Sigmoid colon (tissue), 7 donors: ENCODE measurements around the gene PEX16. TPM values are rescaled to one million over a fixed set of nuclear protein-coding genes. Genes with fewer than 3 reads are reported as not detected.

Experiments
- DNase-seq: peaks from one replicate; pipeline ENCODE4 v3.0.0-alpha.2; 2019
- H3K27ac ChIP-seq, 4 donors: fragments of 200-600 bp; sonication (generic); one replicate each; pipeline ENCODE4 v1.5.1; 2016 to 2019; ENCODE audit warnings: mild to moderate bottlenecking in 1 of 4
- H3K27me3 ChIP-seq, 3 donors: fragments of 200-600 bp; sonication (generic); one replicate each; pipeline ENCODE4 v1.5.1; 2019; ENCODE audit warnings: mild to moderate bottlenecking in 1 of 3
- H3K36me3 ChIP-seq, 4 donors: fragments of 200-600 bp; sonication (generic); one replicate each; pipeline ENCODE4 v1.5.1; 2016 to 2019
- H3K4me1 ChIP-seq, 4 donors: fragments of 200-600 bp; sonication (generic); one replicate each; pipeline ENCODE4 v1.5.1; 2017 to 2019
- H3K4me3 ChIP-seq, 4 donors: fragments of 200-600 bp; sonication (generic); one replicate each; pipeline ENCODE4 v1.5.1; 2017 to 2019; ENCODE audit warnings: mild to moderate bottlenecking in 2 of 4, moderate library complexity in 1 of 4
- H3K9me3 ChIP-seq, 4 donors: fragments of 200-600 bp in 3 of 4; sonication (generic) in 3 of 4; one replicate each; pipeline versions ENCODE4 v1.5.1 to v1.6.1; 2013 to 2019
- EP300 ChIP-seq, 4 donors: sonication (generic); formaldehyde crosslinking; IDR thresholded peaks; one replicate each; pipeline ENCODE4 v1.6.1; 2017; ENCODE audit warnings: antibody characterized with exemption in 4 of 4
- POLR2A ChIP-seq, 2 donors: fragments of 450-650 bp; IDR thresholded peaks; one replicate each; pipeline ENCODE4 v1.6.1; 2016; ENCODE audit warnings: antibody characterized with exemption in 2 of 2, mild to moderate bottlenecking in 2 of 2, moderate library complexity in 2 of 2
- POLR2AphosphoS5 ChIP-seq, 4 donors: sonication (generic); formaldehyde crosslinking; IDR thresholded peaks; one replicate each; pipeline ENCODE4 v1.6.1; 2017; ENCODE audit warnings: antibody characterized with exemption in 4 of 4
- WGBS, 2 donors: extraction: QIAGEN DNeasy Blood & Tissue Kit; methylation state at CpG; one replicate each; pipeline ENCODE4 v1.1.7; 2013; 5-methylcytosine and 5-hydroxymethylcytosine counted together
- intact Hi-C: fragments of 100-400 bp; cut with DNase I; formaldehyde crosslinking; loops from one replicate; pipeline ENCODE4 v1.15.1; 2023
- polyA plus RNA-seq, 3 donors: library from polyadenylated mRNA; stranded (reverse); fragments of 200-250 nt; gene quantifications; one replicate each; pipeline ENCODE4 v1.2.3, GENCODE V29; 2013
- total RNA-seq, 4 donors: library from RNA; depleted of rRNA; stranded (reverse); fragments of >200 nt; gene quantifications; one replicate each; pipeline ENCODE4 v1.1.0, GENCODE V29; 2016
- TF ChIP-seq, protein P1 (sequence below), 4 experiments: fragments of 450-650 bp in 3 of 4; fragments of 200-600 bp in 1 of 4; IDR thresholded peaks; one replicate each; pipeline ENCODE4 v1.5.1; 2016 to 2019; ENCODE audit warnings: antibody characterized with exemption in 4 of 4, mild to moderate bottlenecking in 3 of 4, moderate library complexity in 2 of 4
- donor health status: healthy with polysubstance abuse.
- donor health status: Bipolar disorder and iron deficiency.
- donor health status: healthy.

PEX16 gene
- total and polyA plus RNA-seq, 7 donors, result 13.8 to 46.3 (median 28.2) TPM

DNA sequence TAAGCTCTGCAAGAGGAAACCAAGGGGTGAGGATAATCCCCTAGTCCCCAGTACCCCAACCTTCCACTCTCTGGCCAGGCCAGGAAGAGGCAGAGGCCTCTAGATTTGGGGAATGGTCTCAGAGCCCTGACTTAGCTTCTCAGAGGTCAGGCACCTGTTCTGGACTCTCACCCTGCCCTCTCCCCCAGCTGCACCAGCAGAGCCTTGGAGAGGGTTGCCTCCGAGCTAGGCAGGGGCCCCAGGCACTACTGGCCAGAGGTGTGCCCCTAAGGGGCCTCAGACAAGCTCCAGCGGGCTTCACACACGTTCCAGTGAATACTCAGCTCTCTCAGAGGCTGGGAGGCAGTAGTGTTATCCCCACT is 18.6 kb downstream of the PEX16 start:
- H3K27ac ChIP-seq, result peak overlapping the region in 3 of 4 donors; percentile 63 to 70 (median 67)
- no peak for DNase-seq
- H3K9me3 ChIP-seq, result no peaks in the 10 kb centered on the region
- 8 to 18% methylated on average over 3 of the region's 3 CpGs for WGBS, 2 donors
- H3K36me3 ChIP-seq, result peaks cover 0 to 14% (median 0%) of the 10 kb centered on the region in 4 donors
- peaks cover 0 to 7% (median 5%) of the 10 kb centered on the region in 3 donors for H3K27me3 ChIP-seq
- TF ChIP-seq POLR2A (IDR thresholded peaks at IDR 0.05) (no peak), EP300 (IDR thresholded peaks at IDR 0.05) (no peak)
- TF ChIP-seq, protein P1, sequence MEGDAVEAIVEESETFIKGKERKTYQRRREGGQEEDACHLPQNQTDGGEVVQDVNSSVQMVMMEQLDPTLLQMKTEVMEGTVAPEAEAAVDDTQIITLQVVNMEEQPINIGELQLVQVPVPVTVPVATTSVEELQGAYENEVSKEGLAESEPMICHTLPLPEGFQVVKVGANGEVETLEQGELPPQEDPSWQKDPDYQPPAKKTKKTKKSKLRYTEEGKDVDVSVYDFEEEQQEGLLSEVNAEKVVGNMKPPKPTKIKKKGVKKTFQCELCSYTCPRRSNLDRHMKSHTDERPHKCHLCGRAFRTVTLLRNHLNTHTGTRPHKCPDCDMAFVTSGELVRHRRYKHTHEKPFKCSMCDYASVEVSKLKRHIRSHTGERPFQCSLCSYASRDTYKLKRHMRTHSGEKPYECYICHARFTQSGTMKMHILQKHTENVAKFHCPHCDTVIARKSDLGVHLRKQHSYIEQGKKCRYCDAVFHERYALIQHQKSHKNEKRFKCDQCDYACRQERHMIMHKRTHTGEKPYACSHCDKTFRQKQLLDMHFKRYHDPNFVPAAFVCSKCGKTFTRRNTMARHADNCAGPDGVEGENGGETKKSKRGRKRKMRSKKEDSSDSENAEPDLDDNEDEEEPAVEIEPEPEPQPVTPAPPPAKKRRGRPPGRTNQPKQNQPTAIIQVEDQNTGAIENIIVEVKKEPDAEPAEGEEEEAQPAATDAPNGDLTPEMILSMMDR (IDR thresholded peaks at IDR 0.05), result no peak
- H3K4me3 ChIP-seq, result peak overlapping the region in 3 of 4 donors; percentile 56 to 64 (median 60)
- peaks cover 0 to 26% (median 22%) of the 10 kb centered on the region in 4 donors for H3K4me1 ChIP-seq
- intact Hi-C loops, result no loop called here

DNA sequence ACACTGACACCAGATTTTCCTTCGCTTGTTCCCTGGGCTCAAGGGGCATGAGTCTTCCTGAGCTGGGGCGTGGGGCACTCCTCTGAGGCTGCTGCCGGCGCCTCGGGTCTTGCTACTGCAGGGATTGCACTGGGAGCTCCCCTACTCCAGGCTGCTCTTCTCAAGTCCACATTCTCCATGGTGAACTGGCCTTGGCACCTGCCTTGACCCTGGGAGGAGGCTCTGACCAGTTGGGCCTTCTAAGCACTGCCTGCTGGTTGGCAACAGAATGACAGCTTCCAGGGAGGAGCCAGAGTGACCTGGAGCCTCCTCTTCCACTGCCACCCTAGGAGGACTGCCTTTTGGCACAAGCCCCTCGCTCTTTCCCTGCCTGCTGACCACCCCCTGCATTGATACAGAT is 20.1 kb downstream of the PEX16 start:
- DNase-seq, result no peak
- H3K4me3 ChIP-seq, result no peak overlapping the region
- peaks cover 0 to 26% (median 22%) of the 10 kb centered on the region in 4 donors for H3K4me1 ChIP-seq
- H3K27ac ChIP-seq, result no peak overlapping the region
- peaks cover 0 to 7% (median 5%) of the 10 kb centered on the region in 3 donors for H3K27me3 ChIP-seq
- no peaks in the 10 kb centered on the region for H3K9me3 ChIP-seq
- H3K36me3 ChIP-seq, result no peaks in the 10 kb centered on the region
- 88 to 90% methylated on average over 6 of the region's 6 CpGs for WGBS, 2 donors
- TF ChIP-seq POLR2AphosphoS5 (IDR thresholded peaks at IDR 0.05), result no peak
- TF ChIP-seq, protein P1 (IDR thresholded peaks at IDR 0.05), result no peak
- no peak for TF ChIP-seq POLR2A (IDR thresholded peaks at IDR 0.05)
- TF ChIP-seq EP300 (IDR thresholded peaks at IDR 0.05), result no peak
- intact Hi-C loops, result no loop called here

DNA sequence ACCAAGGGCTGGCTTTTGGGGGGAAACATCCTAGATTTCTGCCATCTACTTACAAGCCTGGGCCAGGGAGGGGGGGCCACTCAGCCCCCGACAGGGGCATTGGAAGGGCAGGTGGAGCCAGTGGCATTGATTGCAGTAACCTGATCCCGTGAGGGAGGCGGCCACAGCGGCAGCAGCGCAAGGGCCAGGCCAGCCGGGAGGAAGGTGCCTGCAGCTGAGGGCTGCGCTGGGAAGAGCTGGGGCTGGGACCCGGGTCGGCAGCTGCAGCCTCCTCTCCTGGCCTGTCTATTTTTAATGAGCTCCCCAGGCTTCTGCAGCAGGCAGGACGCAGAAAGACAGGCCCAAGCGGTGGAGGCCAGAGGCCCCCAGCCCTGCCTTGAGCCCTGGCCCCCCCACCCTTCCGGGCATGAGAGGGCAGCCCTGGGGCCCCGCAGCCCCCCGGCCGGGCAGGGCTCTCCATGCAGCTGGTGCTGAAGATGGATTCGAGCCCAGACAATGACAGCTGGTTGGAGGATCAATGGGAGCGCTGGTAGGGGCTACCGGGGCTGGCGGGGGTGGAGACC is 21.2 kb downstream of the PEX16 start:
- Histone ChIP-seq H3K4me1 (peaks cover 0 to 25% (median 22%) of the 10 kb centered on the region in 4 donors), H3K27ac (no peak overlapping the region), H3K9me3 (no peaks in the 10 kb centered on the region), H3K27me3 (peaks cover 0 to 7% (median 5%) of the 10 kb centered on the region in 3 donors), H3K36me3 (no peaks in the 10 kb centered on the region), H3K4me3 (no peak overlapping the region)
- TF ChIP-seq POLR2AphosphoS5 (IDR thresholded peaks at IDR 0.05) (no peak), EP300 (IDR thresholded peaks at IDR 0.05) (no peak), POLR2A (IDR thresholded peaks at IDR 0.05) (no peak)
- TF ChIP-seq, protein P1 (IDR thresholded peaks at IDR 0.05), result no peak
- intact Hi-C loops, result no loop called here
- 19 to 38% methylated on average over 19 of the region's 19 CpGs for WGBS, 2 donors
- no peak for DNase-seq

DNA sequence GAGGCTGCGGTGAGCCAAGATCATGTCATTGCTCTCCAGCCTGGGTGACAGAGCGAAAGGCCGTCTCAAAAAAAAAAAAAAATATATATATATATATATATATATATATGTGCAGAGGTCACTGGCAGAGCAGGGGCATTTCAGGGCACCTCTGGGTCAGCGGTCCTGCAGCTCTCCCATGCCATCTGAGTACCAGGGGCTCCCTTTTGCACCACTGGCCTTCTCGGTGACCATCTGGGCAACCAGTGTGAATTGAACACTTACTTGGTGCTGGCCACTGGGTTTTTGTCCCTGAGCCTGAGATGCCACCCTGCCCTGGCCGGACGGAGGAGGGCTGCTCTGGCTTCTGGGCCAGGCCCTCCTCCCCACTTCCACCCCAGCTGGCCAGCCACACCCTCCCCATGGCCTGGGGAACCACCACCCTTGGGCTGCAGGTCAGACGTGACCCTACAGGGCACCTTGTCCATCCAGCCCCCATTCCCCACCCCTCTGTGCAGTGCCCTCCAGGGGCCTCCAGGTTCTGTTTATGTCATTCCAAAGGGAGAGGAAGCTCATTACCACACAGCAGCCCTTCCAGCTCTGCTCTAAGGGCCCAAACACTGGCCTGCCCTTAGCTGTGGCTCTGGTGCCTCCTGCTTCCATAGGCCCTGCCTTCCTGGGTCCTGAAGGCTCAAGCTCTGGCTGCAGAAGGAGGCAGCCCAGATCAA is 22.0 kb downstream of the PEX16 start:
- no peak overlapping the region for H3K4me3 ChIP-seq
- DNase-seq, result no peak
- no peaks in the 10 kb centered on the region for H3K36me3 ChIP-seq
- peaks cover 0 to 7% (median 5%) of the 10 kb centered on the region in 3 donors for H3K27me3 ChIP-seq
- intact Hi-C loops, result no loop called here
- TF ChIP-seq POLR2AphosphoS5 (IDR thresholded peaks at IDR 0.05) (no peak), EP300 (IDR thresholded peaks at IDR 0.05) (no peak), POLR2A (IDR thresholded peaks at IDR 0.05) (no peak)
- TF ChIP-seq, protein P1 (IDR thresholded peaks at IDR 0.05), result no peak
- 87 to 89% methylated on average over 8 of the region's 8 CpGs for WGBS, 2 donors
- H3K4me1 ChIP-seq, result peaks cover 0 to 17% (median 15%) of the 10 kb centered on the region in 4 donors
- no peak overlapping the region for H3K27ac ChIP-seq
- H3K9me3 ChIP-seq, result no peaks in the 10 kb centered on the region
